GM12878 (cell line): Measurements from ENCODE around the gene MYO1E. TPM values are rescaled to one million over a fixed set of nuclear protein-coding genes. Genes with fewer than 3 reads are reported as not detected.

Source experiments
- ATAC-seq: fragments of 200-7000 bp; cut with Tn5 transposase; 3 replicates; pipeline ENCODE4 v1.9.1; 2020; ENCODE audit warnings: mild to moderate bottlenecking, moderate library complexity
- Bru-seq: library from RNA; stranded (reverse); fragments of 400-500 nt; gene quantifications from one replicate; lab custom pipeline; 2021; lab: Mats Ljungman, UMichigan
- BruChase-seq, 2 experiments: library from RNA; stranded (reverse); fragments of 400-500 nt; gene quantifications; one replicate each; lab custom pipeline; 2021; lab: Mats Ljungman, UMichigan
- BruUV-seq: library from RNA; stranded (reverse); fragments of 400-500 nt; replicated peaks from 2 replicates; lab custom pipeline; 2021; lab: Mats Ljungman, UMichigan
- CTCF ChIA-PET: fragments of 300-600 bp; sonication (Branson Sonifier 250); formaldehyde crosslinking; extraction: SDS; loops from one replicate; lab custom pipeline; 2021; ENCODE audit warnings: inconsistent platforms; lab: Yijun Ruan, JAX
- POLR2A ChIA-PET: fragments of 350-600 bp; formaldehyde crosslinking; extraction: SDS; loops from one replicate; lab custom pipeline; 2021; ENCODE audit warnings: inconsistent platforms; lab: Charles Lee
- RAD21 ChIA-PET: fragments of 300-600 bp; sonication (Branson Sonifier 250); formaldehyde crosslinking; loops from one replicate; lab custom pipeline; 2023; ENCODE audit warnings: antibody characterized with exemption; ENCODE audit not compliant: unreplicated experiment; lab: Charles Lee
- SMC1A ChIA-PET: fragments of 300-600 bp; sonication (Branson Sonifier 250); formaldehyde crosslinking; loops from one replicate; lab custom pipeline; 2023; ENCODE audit not compliant: unreplicated experiment, uncharacterized antibody; lab: Charles Lee
- DNase-seq: peaks from one replicate; pipeline ENCODE4 v3.0.0-alpha.2; 2011; ENCODE audit warnings: low read depth, low spot score
- FAIRE-seq: peaks from 3 replicates; lab custom pipeline; 2011; peaks lifted over from hg19 to GRCh38; lab: Jason Lieb, UNC
- H2AFZ ChIP-seq: 2 replicates; pipeline ENCODE4 v1.6.0; 2011; ENCODE audit warnings: low read depth, low read length, control low read depth; ENCODE audit not compliant: control insufficient read depth
- H3K27ac ChIP-seq: 2 replicates; pipeline ENCODE4 v1.5.1; 2011; ENCODE audit warnings: control low read depth; ENCODE audit not compliant: control insufficient read depth, insufficient read depth
- H3K27me3 ChIP-seq, 2 experiments: replicated peaks in 1 of 2; 2 replicates each; pipeline versions ENCODE4 v1.6.0 to v1.6.1; 2011; ENCODE audit warnings: low read length in 1 of 2; ENCODE audit not compliant: control insufficient read depth in 2 of 2, insufficient read depth in 2 of 2
- H3K36me3 ChIP-seq, 2 experiments: 2 replicates each; pipeline ENCODE4 v1.5.1; 2011; ENCODE audit warnings: low read length in 1 of 2; ENCODE audit not compliant: control insufficient read depth in 2 of 2, insufficient read depth in 2 of 2
- H3K4me1 ChIP-seq: 2 replicates; pipeline ENCODE4 v1.6.1; 2011; ENCODE audit warnings: mild to moderate bottlenecking, low read length, moderate library complexity, mixed read lengths; ENCODE audit not compliant: control insufficient read depth, insufficient read depth
- H3K4me2 ChIP-seq: 2 replicates; pipeline ENCODE4 v1.6.0; 2011; ENCODE audit warnings: control low read depth; ENCODE audit not compliant: control insufficient read depth, insufficient read depth
- H3K4me3 ChIP-seq: fragments of 200-600 bp; sonication (generic); 2 replicates; pipeline ENCODE4 v1.5.1; 2016
- H3K79me2 ChIP-seq: 2 replicates; pipeline ENCODE4 v1.6.0; 2011; ENCODE audit warnings: low read length; ENCODE audit not compliant: control insufficient read depth, insufficient read depth
- H3K9ac ChIP-seq: 2 replicates; pipeline ENCODE4 v1.8.0; 2011; ENCODE audit warnings: low read length, control low read depth, mixed read lengths; ENCODE audit not compliant: control insufficient read depth, insufficient read depth
- H3K9me3 ChIP-seq: replicated peaks from 3 replicates; pipeline ENCODE4 v1.5.1; 2011; ENCODE audit warnings: mild to moderate bottlenecking, low read length; ENCODE audit not compliant: control insufficient read depth, insufficient read depth
- H4K20me1 ChIP-seq: 2 replicates; pipeline ENCODE4 v1.6.0; 2011; ENCODE audit not compliant: control insufficient read depth, insufficient read depth
- BCLAF1 ChIP-seq: fragments of 450-650 bp; IDR thresholded peaks from 2 replicates; pipeline ENCODE4 v1.6.1; 2017; ENCODE audit warnings: antibody characterized with exemption, mild to moderate bottlenecking, moderate library complexity
- BMI1 ChIP-seq: fragments of 450-650 bp; IDR thresholded peaks from 2 replicates; pipeline ENCODE4 v1.6.1; 2016; ENCODE audit warnings: mild to moderate bottlenecking, moderate library complexity, borderline replicate concordance
- EGR1 ChIP-seq, 2 experiments: IDR thresholded peaks; 1 replicate in 1 of 2; 2 replicates in 1 of 2; pipeline ENCODE4 v1.6.1; 2011 to 2012; ENCODE audit warnings: low read depth in 2 of 2, low read length in 2 of 2, borderline replicate concordance in 1 of 2, mild to moderate bottlenecking in 1 of 2, moderate library complexity in 1 of 2
- GATAD2B ChIP-seq: fragments of 450-650 bp; conservative IDR thresholded peaks from 2 replicates; pipeline ENCODE4 v1.6.1; 2017; ENCODE audit warnings: low read depth, mild to moderate bottlenecking, moderate library complexity
- HCFC1 ChIP-seq: fragments of 150-350 bp; IDR thresholded peaks from 2 replicates; pipeline ENCODE4 v1.6.1; 2014; ENCODE audit warnings: low read length
- IKZF1 ChIP-seq: fragments of 450-650 bp; conservative IDR thresholded peaks from 2 replicates; pipeline ENCODE4 v1.6.1; 2017; ENCODE audit warnings: antibody characterized with exemption, mild to moderate bottlenecking
- IKZF2 ChIP-seq, 2 experiments: fragments of 450-650 bp; IDR thresholded peaks; 2 replicates each; pipeline ENCODE4 v1.6.1; 2017; ENCODE audit warnings: mild to moderate bottlenecking in 2 of 2, moderate library complexity in 2 of 2
- IRF4 ChIP-seq: IDR thresholded peaks from 2 replicates; pipeline ENCODE4 v1.6.1; 2011; ENCODE audit warnings: low read depth, low read length
- JUNB ChIP-seq: IDR thresholded peaks from 2 replicates; pipeline ENCODE4 v1.6.1; 2016; ENCODE audit warnings: antibody characterized with exemption, mild to moderate bottlenecking
- MEF2A ChIP-seq: IDR thresholded peaks from 2 replicates; pipeline ENCODE4 v1.6.1; 2011; ENCODE audit warnings: low read depth, mild to moderate bottlenecking, low read length, moderate library complexity; ENCODE audit not compliant: insufficient read depth
- NBN ChIP-seq: fragments of 450-650 bp; IDR thresholded peaks from 2 replicates; pipeline ENCODE4 v1.6.1; 2016
- POU2F2 ChIP-seq: IDR thresholded peaks from 3 replicates; pipeline ENCODE4 v1.6.1; 2011; ENCODE audit warnings: low read depth, mild to moderate bottlenecking, low read length, borderline replicate concordance
- RAD51 ChIP-seq: fragments of 450-650 bp; IDR thresholded peaks from 2 replicates; pipeline ENCODE4 v1.6.1; 2016; ENCODE audit warnings: moderate library complexity, mild to moderate bottlenecking, inconsistent platforms
- RBBP5 ChIP-seq: fragments of 200-600 bp; sonication (generic); conservative IDR thresholded peaks from 2 replicates; pipeline ENCODE4 v1.6.1; 2016
- RCOR1 ChIP-seq: conservative IDR thresholded peaks from 2 replicates; pipeline ENCODE4 v1.6.1; 2012; ENCODE audit warnings: low read depth, low read length, improper control_type of control experiment
- SREBF2 ChIP-seq: IDR thresholded peaks from 2 replicates; pipeline ENCODE4 v1.6.1; 2012; ENCODE audit warnings: mild to moderate bottlenecking, low read length
- SUPT20H ChIP-seq: IDR thresholded peaks from 2 replicates; pipeline ENCODE4 v1.6.1; 2011; ENCODE audit warnings: low read depth, mild to moderate bottlenecking, low read length, moderate library complexity, borderline replicate concordance; ENCODE audit not compliant: control insufficient read depth
- YBX1 ChIP-seq: fragments of 450-650 bp; IDR thresholded peaks from 2 replicates; pipeline ENCODE4 v1.6.1; 2016; ENCODE audit warnings: antibody characterized with exemption
- WGBS: methylation state at CpG from one replicate; pipeline ENCODE4 v1.1.6; 2016; ENCODE audit warnings: low lambda C conversion rate; ENCODE audit not compliant: insufficient replicate concordance, insufficient coverage; ENCODE audit errors: missing lambda C conversion rate; 5-methylcytosine and 5-hydroxymethylcytosine counted together
- in situ Hi-C: fragments of 300-500 bp; cut with MboI; formaldehyde crosslinking; loops from 9 replicates; pipeline ENCODE4 v1.14.3; 2018; ENCODE audit warnings: mixed read lengths
- intact Hi-C: fragments of 100-400 bp; cut with micrococcal nuclease; formaldehyde crosslinking; loops from one replicate; pipeline ENCODE4 v1.14.2; 2022; ENCODE audit not compliant: unreplicated experiment
- long read RNA-seq, 2 experiments: library from polyadenylated mRNA; unstranded; transcript quantifications; one replicate each; pipeline ENCODE4 v2.0.0, GENCODE V29; 2019 to 2020
- polyA minus RNA-seq, 3 experiments: library from RNA; depleted of rRNA, polyadenylated mRNA; stranded (reverse); fragments of >200 nt; gene quantifications; 2 replicates each; pipeline ENCODE4 v1.2.3, GENCODE V29; 2011
- polyA plus RNA-seq, 11 experiments: library from polyadenylated mRNA; depleted of rRNA in 4 of 11; unstranded in 6 of 11; stranded (reverse) in 5 of 11; fragments of >200 nt; fragmentation: Nextera tagmentation in 4 of 11; fragmentation: Illumina TruSeq in 1 of 11; extraction: Ambion mirVana in 4 of 11; extraction: Trizol in 1 of 11; gene quantifications; 1 replicate in 1 of 11; 2 replicates in 10 of 11; pipeline versions ENCODE4 v1.2.1 to v1.2.3, GENCODE V29; 2011 to 2016; ENCODE audit warnings: inconsistent platforms in 2 of 11, missing spikeins in 2 of 11, low read depth in 1 of 11
- total RNA-seq, 4 experiments: library from RNA; depleted of rRNA in 3 of 4; stranded (reverse); fragments of >200 nt in 3 of 4; fragmentation: Illumina TruSeq in 1 of 4; extraction: Trizol in 1 of 4; gene quantifications; 2 replicates each; pipeline versions ENCODE4 v1.2.1 to v1.2.3, GENCODE V29; 2013 to 2021

The MYO1E gene
- total RNA-seq (2013; cell fraction: nucleolus; rRNA removed), result 732 and 834 TPM in 2 replicates
- total RNA-seq (2014; rRNA removed) (55.9 and 59.3 TPM in 2 replicates), total RNA-seq (2014; rRNA removed; fragmentation: Illumina TruSeq; extraction: Trizol) (70.5 and 76.5 TPM in 2 replicates), total RNA-seq (2021) (256 and 266 TPM in 2 replicates), polyA plus RNA-seq (2011; rRNA removed) (33.3 and 68.3 TPM in 2 replicates), polyA plus RNA-seq (2014; fragmentation: Illumina TruSeq; extraction: Trizol) (77.9 and 93.5 TPM in 2 replicates), polyA plus RNA-seq (2014; fragmentation: Nextera tagmentation; extraction: Ambion mirVana) (10 to 100 TPM; 10.3 to 27.5 TPM), polyA plus RNA-seq (2014; rRNA removed) (43.7 and 46.9 TPM in 2 replicates), polyA plus RNA-seq (2016; fragmentation: Nextera tagmentation; extraction: Ambion mirVana) (100 to 1,000 TPM; 189 to 191 TPM), polyA minus RNA-seq (2011; rRNA and poly(A)+ RNA removed) (25.2 and 53.3 TPM in 2 replicates), Bru-seq, nascent RNA (percentile 94 among the genes with signal in this experiment), BruChase-seq, experiment 1, labeled RNA remaining after a 6-hour chase (percentile 88 among the genes with signal in this experiment), BruChase-seq, experiment 2, labeled RNA remaining after a 2-hour chase (percentile 88 among the genes with signal in this experiment)
- 15.6 TPM for polyA plus RNA-seq (2011; ENCODE audit: low read depth)
- 16.2 and 18.4 TPM in 2 replicates for polyA plus RNA-seq (2011; cell fraction: cytosol; rRNA removed)
- 21.3 TPM in 2 replicates for polyA plus RNA-seq (2011; cell fraction: nucleus; rRNA removed)
- polyA plus RNA-seq (2012), result 92.0 and 138 TPM in 2 replicates
- 11.1 TPM in 2 replicates for polyA minus RNA-seq (2011; cell fraction: cytosol; rRNA and poly(A)+ RNA removed)
- 42.3 and 48.9 TPM in 2 replicates for polyA minus RNA-seq (2011; cell fraction: nucleus; rRNA and poly(A)+ RNA removed)
- long read RNA-seq, experiment 1, full-length matches to known transcripts, result 2 of 8 reads
- long read RNA-seq, experiment 1, partial matches to known transcripts, result 4 of 8 reads
- long read RNA-seq, experiment 1, other reads (novel, unspliced or antisense), result 2 of 8 reads
- long read RNA-seq, experiment 2, partial matches to known transcripts, result 14 of 19 reads
- long read RNA-seq, experiment 2, other reads (novel, unspliced or antisense), result 4 of 19 reads

- Histone ChIP-seq H2AFZ (peak within 1 kb of the TSS; percentile 85), H3K27ac (peak within 1 kb of the TSS; percentile 95), H4K20me1 (no peaks in the 10 kb centered on the region), H3K27me3 (no peaks in the 10 kb centered on the region), H3K79me2 (peaks cover 68% of the 10 kb centered on the region), H3K36me3 (no peaks in the 10 kb centered on the region), H3K4me3 (peak within 1 kb of the TSS; percentile 75), H3K4me2 (peak within 1 kb of the TSS; percentile 91), H3K9ac (peak within 1 kb of the TSS; percentile 95), H3K9me3 (no peaks in the 10 kb centered on the region), H3K4me1 (peaks cover 3% of the 10 kb centered on the region)
- ATAC-seq, result peak; percentile 76
- in situ Hi-C loops (no loop called here), intact Hi-C loops (loop anchor here (2.0 kb wide), 1 partner anchor 40 kb away; no protein-coding TSS in a partner anchor)
- POLR2A ChIA-PET, result interaction anchor here (0.6 to 1.2 kb wide), 7 partner anchors 10 to 96 kb away, joined by 3 to 8 read pairs (median 3); no protein-coding TSS in a partner anchor
- DNase-seq, result peak; percentile 72
- TSS peak; percentile 81 for BruUV-seq
- RAD21 ChIA-PET, result interaction anchor here (0.7 to 4.9 kb wide), 9 partner anchors 26 to 392 kb away, joined by 3 to 20 read pairs (median 6); no protein-coding TSS in a partner anchor
- WGBS, result 1% methylated on average over 68 of the region's 74 CpGs
- FAIRE-seq, result no peak
- SMC1A ChIA-PET, result interaction anchor here (0.6 to 1.3 kb wide), 11 partner anchors 11 to 638 kb away, joined by 3 to 6 read pairs (median 3); no protein-coding TSS in a partner anchor
- CTCF ChIA-PET, result interaction anchor here (0.6 to 2.6 kb wide), 4 partner anchors 27 to 125 kb away, joined by 4 to 9 read pairs (median 4); no protein-coding TSS in a partner anchor
- TF ChIP-seq GATAD2B (no peak), RBBP5 (no peak; the same call in 1 of the 2 replicates), MEF2A (no peak), JUNB (no peak), SUPT20H (no peak), POU2F2 (peak; percentile 62; the same call in 2 of the 3 replicates), EGR1 (IDR thresholded peaks at IDR 0.05; ENCODE audit: borderline replicate concordance in 1 of 2, low read depth in 2 of 2, low read length in 2 of 2) (no peak), IRF4 (no peak), IKZF1 (peak; percentile 65), HCFC1 (no peak), YBX1 (no peak), SREBF2 (no peak), RAD51 (no peak), RCOR1 (no peak), BCLAF1 (no peak), NBN (0 out of 2 replicates have a peak, but pooled peaks have one; percentile 44), BMI1 (peak; percentile 36; the same call in 1 of the 2 replicates), IKZF2 (IDR thresholded peaks at IDR 0.05) (peak; percentile 76 to 77)
Measured at GRCh38 chr15:59372352-59373211, at the start of gene MYO1E. Gene MYO1E, minus strand, starts transcription at chr15:59372871. Its CDS starts 371 bp downstream, at chr15:59372500.
